Trophoblast cell (in vitro differentiated cells and primary cell): ENCODE data around the gene AKR1B15.
A peak's percentile ranks its signal among the peaks of the same experiment; 100 is the strongest.

Experiments used
- DNase-seq, 2 donors: peaks; one replicate each; pipeline ENCODE4 v3.0.0-alpha.2; 2016
- H2AFZ ChIP-seq: 2 replicates; pipeline ENCODE4 v1.6.1; 2013; ENCODE audit warnings: low read length, moderate library complexity, mild to moderate bottlenecking; ENCODE audit not compliant: insufficient read depth, poor library complexity
- H2AK5ac ChIP-seq: 2 replicates; pipeline ENCODE4 v1.6.1; 2013; ENCODE audit warnings: mild to moderate bottlenecking, low read length
- H2BK120ac ChIP-seq: 2 replicates; pipeline ENCODE4 v1.6.1; 2013; ENCODE audit warnings: low read length, mild to moderate bottlenecking, moderate library complexity; ENCODE audit not compliant: insufficient read depth, poor library complexity
- H2BK12ac ChIP-seq: 2 replicates; pipeline ENCODE4 v1.6.1; 2013; ENCODE audit warnings: mild to moderate bottlenecking, low read length, moderate library complexity
- H2BK5ac ChIP-seq: 2 replicates; pipeline ENCODE4 v1.6.1; 2013; ENCODE audit warnings: low read length, low read depth, moderate library complexity, mild to moderate bottlenecking; ENCODE audit not compliant: poor library complexity
- H3K14ac ChIP-seq: 2 replicates; pipeline ENCODE4 v1.6.1; 2013; ENCODE audit warnings: mild to moderate bottlenecking, low read length
- H3K18ac ChIP-seq: 2 replicates; pipeline ENCODE4 v1.6.1; 2013; ENCODE audit warnings: mild to moderate bottlenecking, low read length
- H3K23ac ChIP-seq: 2 replicates; pipeline ENCODE4 v1.6.1; 2013; ENCODE audit warnings: low read length
- H3K27ac ChIP-seq: 2 replicates; pipeline ENCODE4 v1.5.1; 2013; ENCODE audit warnings: low read depth, mild to moderate bottlenecking, inconsistent platforms, low read length, moderate library complexity
- H3K27me3 ChIP-seq: 2 replicates; pipeline ENCODE4 v1.6.1; 2013; ENCODE audit warnings: inconsistent platforms, mild to moderate bottlenecking, low read length, moderate library complexity; ENCODE audit not compliant: insufficient read depth
- H3K36me3 ChIP-seq, 2 experiments: 1 replicate in 1 of 2; 2 replicates in 1 of 2; pipeline ENCODE4 v1.6.1; 2013; ENCODE audit warnings: low read length in 2 of 2, mild to moderate bottlenecking in 2 of 2, moderate library complexity in 1 of 2; ENCODE audit not compliant: insufficient read depth in 2 of 2, control insufficient read depth in 1 of 2
- H3K4ac ChIP-seq: 2 replicates; pipeline ENCODE4 v1.6.1; 2013; ENCODE audit warnings: low read depth, mild to moderate bottlenecking, low read length, moderate library complexity
- H3K4me1 ChIP-seq, 2 experiments: 1 replicate in 1 of 2; 2 replicates in 1 of 2; pipeline ENCODE4 v1.6.1; 2013; ENCODE audit warnings: low read length in 2 of 2, mild to moderate bottlenecking in 2 of 2, moderate library complexity in 1 of 2; ENCODE audit not compliant: insufficient read depth in 2 of 2, control insufficient read depth in 1 of 2
- H3K4me2 ChIP-seq: 2 replicates; pipeline ENCODE4 v1.6.1; 2013; ENCODE audit warnings: inconsistent platforms, mild to moderate bottlenecking, low read length, moderate library complexity
- H3K4me3 ChIP-seq: 2 replicates; pipeline ENCODE4 v1.5.1; 2013; ENCODE audit warnings: mild to moderate bottlenecking, low read depth, low read length, inconsistent platforms
- H3K79me1 ChIP-seq: one replicate; pipeline ENCODE4 v1.6.1; 2013; ENCODE audit warnings: low read length
- H3K79me2 ChIP-seq: 2 replicates; pipeline ENCODE4 v1.6.1; 2013; ENCODE audit warnings: low read length, mild to moderate bottlenecking; ENCODE audit not compliant: control insufficient read depth, insufficient read depth, poor library complexity
- H3K9ac ChIP-seq: 2 replicates; pipeline ENCODE4 v1.6.1; 2013; ENCODE audit warnings: mild to moderate bottlenecking, low read length
- H3K9me3 ChIP-seq: 2 replicates; pipeline ENCODE4 v1.6.1; 2013; ENCODE audit warnings: low read depth, mild to moderate bottlenecking, control low read depth, inconsistent platforms, low read length; ENCODE audit not compliant: insufficient read depth
- H4K12ac ChIP-seq: 2 replicates; pipeline ENCODE4 v1.6.1; 2013; ENCODE audit warnings: low read depth, mild to moderate bottlenecking, low read length, moderate library complexity
- H4K8ac ChIP-seq: 2 replicates; pipeline ENCODE4 v1.6.1; 2013; ENCODE audit warnings: low read depth, mild to moderate bottlenecking, low read length, moderate library complexity
- H4K91ac ChIP-seq: one replicate; pipeline ENCODE4 v1.6.1; 2013; ENCODE audit warnings: low read depth, mild to moderate bottlenecking, low read length, moderate library complexity
- WGBS: extraction: QIAGEN DNeasy Blood & Tissue Kit; methylation state at CpG from one replicate; pipeline ENCODE4 v1.1.7; 2013; ENCODE audit warnings: missing lambda C conversion rate; ENCODE audit not compliant: insufficient read length, insufficient coverage; ENCODE audit errors: extremely low coverage; 5-methylcytosine and 5-hydroxymethylcytosine counted together

AKR1B15 gene

GRCh38 chr7:134532180-134532953 is 16.5 kb upstream of the AKR1B15 start:
- Histone ChIP-seq H3K79me1 (no peaks in the 10 kb centered on the region), H3K36me3 (no peaks in the 10 kb centered on the region), H4K8ac (no peak overlapping the region), H3K18ac (no peak overlapping the region), H3K27me3 (no peaks in the 10 kb centered on the region), H2BK12ac (no peak overlapping the region), H3K9ac (no peak overlapping the region), H2BK120ac (no peak overlapping the region), H3K4me2 (no peak overlapping the region), H3K4me3 (no peak overlapping the region), H2AFZ (no peak overlapping the region), H2AK5ac (no peak overlapping the region), H3K9me3 (no peaks in the 10 kb centered on the region), H4K12ac (no peak overlapping the region), H3K14ac (no peak overlapping the region), H2BK5ac (no peak overlapping the region), H4K91ac (no peak overlapping the region), H3K27ac (no peak overlapping the region), H3K4ac (no peak overlapping the region), H3K79me2 (no peaks in the 10 kb centered on the region), H3K23ac (no peak overlapping the region), H3K4me1 (peaks cover 0 to 2% of the 10 kb centered on the region in 2 experiments)
- no CpG with 5 or more reads among the region's 3 CpGs for WGBS
- DNase-seq = peak in 1 of 2 donors; percentile 34

GRCh38 chr7:134532954-134533218 is 16.0 kb upstream of the AKR1B15 start:
- H4K91ac ChIP-seq = no peak overlapping the region

DNA sequence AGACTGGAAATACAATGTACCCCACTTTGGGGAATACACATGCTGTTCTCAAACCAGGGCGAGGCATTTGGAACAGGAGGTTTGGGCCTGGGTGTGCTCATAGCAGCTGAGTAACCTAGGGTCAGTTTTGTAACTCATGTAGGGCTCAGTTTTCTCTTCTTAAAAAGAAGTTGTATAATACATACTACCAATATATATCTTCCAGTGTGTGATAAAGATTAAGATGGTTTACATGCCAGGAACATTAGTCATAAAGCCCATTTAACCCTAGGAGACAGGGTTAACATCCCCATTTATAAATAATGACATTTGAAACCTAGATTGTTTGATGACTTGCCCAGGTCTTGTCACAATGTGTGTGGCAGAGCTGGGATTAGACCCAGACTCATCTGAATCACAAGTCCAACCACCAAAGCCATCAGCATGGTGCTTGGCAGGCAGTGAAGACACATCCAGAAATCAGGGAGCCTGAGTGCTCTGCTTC is 15.6 kb upstream of the AKR1B15 start:
- Histone ChIP-seq H2BK120ac (no peak overlapping the region), H3K18ac (no peak overlapping the region), H3K14ac (no peak overlapping the region), H3K23ac (no peak overlapping the region), H2AFZ (no peak overlapping the region), H3K9ac (no peak overlapping the region), H3K4me3 (no peak overlapping the region), H3K4me2 (no peak overlapping the region), H3K9me3 (no peaks in the 10 kb centered on the region), H4K8ac (no peak overlapping the region), H3K36me3 (no peaks in the 10 kb centered on the region), H2AK5ac (no peak overlapping the region), H2BK5ac (no peak overlapping the region), H3K27me3 (no peaks in the 10 kb centered on the region), H4K12ac (no peak overlapping the region), H4K91ac (no peak overlapping the region), H3K4me1 (no peaks in the 10 kb centered on the region), H2BK12ac (no peak overlapping the region), H3K4ac (no peak overlapping the region), H3K79me2 (no peaks in the 10 kb centered on the region), H3K79me1 (no peaks in the 10 kb centered on the region), H3K27ac (no peak overlapping the region)
- DNase-seq = no peak
- no CpG with 5 or more reads among the region's 1 CpG for WGBS

More at GRCh38 chr7:134532954-134533218, 16.0 kb upstream of the AKR1B15 start:
- H3K4me1 ChIP-seq = peaks cover 0 to 2% of the 10 kb centered on the region in 2 experiments
- H2BK120ac ChIP-seq = no peak overlapping the region
- H3K14ac ChIP-seq = no peak overlapping the region
- no peaks in the 10 kb centered on the region for H3K36me3 ChIP-seq
- H2BK5ac ChIP-seq = no peak overlapping the region
- no peak overlapping the region for H2BK12ac ChIP-seq
- no CpG with 5 or more reads among the region's 3 CpGs for WGBS
- H4K8ac ChIP-seq = no peak overlapping the region
- H3K4me3 ChIP-seq = no peak overlapping the region
- no peak overlapping the region for H2AFZ ChIP-seq
- DNase-seq = peak in 1 of 2 donors; percentile 19
- H3K79me2 ChIP-seq = no peaks in the 10 kb centered on the region
- no peak overlapping the region for H3K23ac ChIP-seq
- H3K79me1 ChIP-seq = no peaks in the 10 kb centered on the region
- no peak overlapping the region for H3K18ac ChIP-seq
- no peak overlapping the region for H3K27ac ChIP-seq
- no peak overlapping the region for H3K4me2 ChIP-seq
- H3K9ac ChIP-seq = no peak overlapping the region
- H3K4ac ChIP-seq = no peak overlapping the region
- H3K9me3 ChIP-seq = no peaks in the 10 kb centered on the region
- H2AK5ac ChIP-seq = no peak overlapping the region
- no peak overlapping the region for H4K12ac ChIP-seq
- H3K27me3 ChIP-seq = no peaks in the 10 kb centered on the region

- no CpG with 5 or more reads among the region's 3 CpGs for WGBS
- H3K4me1 ChIP-seq = no peaks in the 10 kb centered on the region
- no peaks in the 10 kb centered on the region for H3K79me1 ChIP-seq
Observed at GRCh38 chr7:134534633-134535032, 14.3 kb upstream of the AKR1B15 start.

More at GRCh38 chr7:134534633-134535032, 14.3 kb upstream of the AKR1B15 start:
- Histone ChIP-seq H3K27me3 (no peaks in the 10 kb centered on the region), H3K4me3 (no peak overlapping the region), H2AFZ (no peak overlapping the region), H4K91ac (no peak overlapping the region), H3K18ac (no peak overlapping the region), H3K14ac (no peak overlapping the region), H3K9me3 (no peaks in the 10 kb centered on the region), H4K8ac (no peak overlapping the region), H3K4ac (no peak overlapping the region), H3K9ac (no peak overlapping the region), H3K79me2 (no peaks in the 10 kb centered on the region), H4K12ac (no peak overlapping the region), H2BK120ac (no peak overlapping the region), H2AK5ac (no peak overlapping the region), H2BK5ac (no peak overlapping the region), H3K36me3 (no peaks in the 10 kb centered on the region), H2BK12ac (no peak overlapping the region), H3K23ac (no peak overlapping the region), H3K4me2 (no peak overlapping the region), H3K27ac (no peak overlapping the region)
- no peak for DNase-seq
